GM21717 (cell line): ENCODE results near the gene CHAT.

Source experiments
- ATAC-seq: cut with Tn5 transposase; IDR thresholded peaks from one replicate; pipeline ENCODE4 v1.9.1; 2021; ENCODE audit warnings: mild to moderate bottlenecking, moderate library complexity; ENCODE audit not compliant: unreplicated experiment

CHAT gene

DNA sequence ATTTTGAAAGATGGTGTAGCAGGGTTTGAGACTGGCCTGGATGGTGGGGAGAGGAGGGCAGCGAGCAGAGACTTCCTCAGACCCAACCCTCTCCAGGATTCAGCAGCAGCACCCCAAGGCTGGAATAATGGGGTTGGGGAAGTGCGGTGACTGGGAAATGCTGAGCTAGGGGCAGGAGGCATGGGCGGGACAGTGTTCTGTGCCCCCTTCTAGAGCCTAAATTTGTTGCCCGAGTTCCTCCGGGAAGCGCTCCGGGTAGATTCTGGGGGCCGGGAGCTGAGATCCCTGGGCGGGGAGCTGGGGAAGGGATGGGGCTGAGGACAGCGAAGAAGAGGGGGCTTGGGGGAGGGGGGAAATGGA lies at the start of gene CHAT:
CHAT (plus strand) TSS at position 156 of the 360 bp plus-strand sequence; CDS start at position 309, 153 bp downstream.
- no peak for ATAC-seq

DNA sequence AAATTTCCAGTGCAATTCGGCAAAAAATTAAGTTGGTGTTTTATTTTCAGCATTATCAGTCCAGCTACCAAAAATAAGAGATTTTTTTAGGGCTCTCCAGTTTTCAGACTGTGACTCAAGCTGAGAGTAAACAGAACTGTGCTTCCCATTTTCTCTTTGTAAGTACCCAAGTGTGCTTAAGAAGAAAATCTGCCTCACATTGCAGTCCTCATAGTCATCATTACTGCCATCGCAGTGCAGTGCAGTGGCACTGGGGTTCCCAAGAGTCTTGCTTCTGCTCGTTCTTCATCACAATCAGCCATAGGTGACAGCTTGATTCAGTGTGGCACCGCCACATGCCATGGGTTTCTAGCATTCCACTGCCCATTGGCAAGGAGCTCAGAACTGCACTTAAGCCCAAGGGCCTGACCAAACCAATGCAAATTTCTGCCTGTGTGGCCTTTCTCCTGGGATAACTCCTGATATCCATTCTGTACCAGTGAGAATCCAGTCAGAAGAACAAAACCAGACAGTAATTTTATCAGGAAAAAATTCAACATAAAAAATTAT lies 49.3 kb upstream of the CHAT start:
- ATAC-seq = no peak

DNA sequence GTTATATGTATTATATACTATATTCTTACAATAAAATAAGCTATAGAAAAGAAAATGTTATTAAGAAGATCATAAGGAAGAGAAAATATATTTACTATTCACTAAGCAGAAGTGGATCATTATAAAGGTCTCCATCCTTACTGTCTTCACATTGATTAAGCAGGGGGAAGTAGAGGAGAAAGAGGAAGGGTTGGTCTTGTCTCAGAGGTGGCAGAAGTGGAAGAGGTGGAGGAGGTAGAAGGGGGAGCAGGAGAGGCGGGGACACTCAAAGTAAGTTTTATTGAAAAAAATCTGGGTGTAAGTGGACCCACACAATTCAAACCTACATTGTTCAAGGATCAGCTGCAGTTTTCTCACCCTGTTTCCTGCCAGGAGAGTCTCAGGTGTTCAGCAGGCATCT lies 46.0 kb upstream of the CHAT start:
- ATAC-seq = no peak

GRCh38 chr10:49568235-49568634 lies 45.6 kb upstream of the CHAT start:
- ATAC-seq = peak; percentile 69

- no peak for ATAC-seq
These were observed 44.7 kb upstream of the CHAT start for GRCh38 chr10:49569031-49569631.

DNA sequence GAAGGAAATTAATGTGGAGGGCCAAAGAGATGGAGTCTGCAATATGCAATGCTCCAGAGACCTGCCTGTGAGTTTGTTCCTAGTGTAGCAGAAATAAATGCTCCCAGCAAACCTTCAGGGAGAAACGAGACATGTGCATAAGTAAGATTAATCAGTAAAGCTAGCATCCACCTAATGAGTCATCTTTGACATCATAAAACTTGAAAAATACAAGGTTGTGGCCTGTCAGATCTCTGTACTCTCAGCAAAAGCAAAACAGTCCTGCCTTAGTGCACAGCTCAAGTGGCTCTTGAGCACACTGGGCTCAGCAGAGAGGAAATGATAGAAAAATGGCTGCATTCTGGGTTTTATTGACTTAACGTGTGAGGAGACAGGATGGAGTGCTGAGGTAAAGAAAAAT lies 42.4 kb upstream of the CHAT start:
- ATAC-seq = no peak

GRCh38 chr10:49572594-49573114 lies 41.2 kb upstream of the CHAT start:
- ATAC-seq = no peak

DNA sequence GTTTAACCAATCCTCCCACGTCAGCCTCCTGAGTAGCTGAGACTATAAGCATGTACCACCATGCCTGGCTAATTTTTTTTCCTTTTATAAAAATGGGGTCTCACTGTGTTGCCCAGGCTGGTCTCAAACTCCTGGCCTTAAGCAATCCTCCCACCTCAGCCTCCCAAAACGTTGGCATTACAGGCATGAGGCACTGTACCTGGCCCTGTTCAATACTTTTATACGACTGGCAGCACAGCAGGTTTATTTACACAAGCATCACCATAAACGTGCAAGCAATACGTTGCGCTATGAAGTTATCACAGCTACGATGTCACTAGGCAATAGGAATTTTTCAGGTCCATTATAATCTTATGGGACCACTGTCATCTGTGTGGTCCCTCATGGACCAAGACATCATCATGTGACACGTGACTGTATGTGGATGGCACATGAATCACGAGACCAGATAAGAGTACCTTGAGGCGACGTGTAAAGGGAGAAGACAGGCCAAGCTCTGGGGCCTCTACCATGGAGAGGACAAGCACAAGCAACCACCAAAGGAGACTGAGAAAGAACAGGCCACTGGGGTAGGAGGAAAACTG lies 38.3 kb upstream of the CHAT start:
- ATAC-seq = no peak

GRCh38 chr10:49577182-49577925 lies 36.5 kb upstream of the CHAT start:
- ATAC-seq = no peak

DNA sequence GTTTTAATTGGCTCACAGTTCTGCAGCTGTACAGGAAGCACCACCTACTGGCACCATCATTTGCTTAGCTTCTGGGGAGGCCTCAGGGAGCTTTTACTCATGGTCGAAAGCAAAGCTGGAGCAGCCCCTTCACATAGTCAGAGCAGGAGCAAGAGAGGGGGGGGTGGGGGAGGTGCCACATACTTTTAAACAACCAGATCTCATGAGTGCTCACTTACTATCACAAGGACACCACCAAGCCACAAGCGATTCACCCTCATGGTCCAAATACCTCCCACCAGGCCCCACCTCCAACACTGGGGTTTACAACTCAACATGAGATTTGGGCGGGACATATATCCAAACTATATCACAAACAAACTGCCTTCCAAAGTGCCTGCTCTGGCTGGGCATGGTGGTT lies 35.4 kb upstream of the CHAT start:
- no peak for ATAC-seq

DNA sequence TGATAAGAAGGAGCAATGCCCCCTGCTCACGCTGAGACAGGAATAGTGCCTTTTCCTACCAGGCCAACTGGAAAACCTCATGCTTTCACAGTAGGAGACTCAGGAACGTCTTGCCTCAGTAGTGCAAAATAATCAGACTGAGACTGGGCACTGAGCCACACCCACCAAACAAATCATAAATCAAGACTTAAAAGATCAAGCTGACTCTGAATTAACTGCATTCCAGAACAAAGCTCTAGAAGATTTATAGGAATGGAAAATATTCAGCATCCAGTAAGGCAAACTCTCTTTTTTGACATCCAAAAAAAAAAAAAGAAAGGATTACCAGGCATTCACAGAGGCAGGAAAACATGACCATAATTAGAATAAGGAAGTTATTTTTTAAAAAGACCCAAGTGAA lies 34.2 kb upstream of the CHAT start:
- ATAC-seq = no peak

DNA sequence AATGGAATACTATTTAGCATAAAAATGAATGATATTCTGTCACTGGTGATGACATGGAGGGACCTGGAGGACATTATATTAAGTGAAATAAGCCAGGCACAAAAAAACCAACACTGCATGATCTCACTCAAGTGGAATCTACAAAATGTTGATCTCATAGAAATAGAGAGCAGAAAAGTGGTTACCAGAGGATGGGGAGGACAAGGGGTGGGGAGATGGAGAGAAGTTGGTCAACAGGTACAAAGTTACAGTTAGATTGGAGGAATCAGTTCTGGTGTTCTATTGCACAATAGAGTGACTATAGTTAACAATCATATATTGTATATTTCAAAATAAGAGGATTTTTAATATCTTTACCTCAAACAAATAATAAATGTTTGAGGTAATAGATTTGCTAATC lies 28.4 kb upstream of the CHAT start:
- no peak for ATAC-seq

- no peak for ATAC-seq
These were observed 25.9 kb upstream of the CHAT start for GRCh38 chr10:49587981-49588380.

DNA sequence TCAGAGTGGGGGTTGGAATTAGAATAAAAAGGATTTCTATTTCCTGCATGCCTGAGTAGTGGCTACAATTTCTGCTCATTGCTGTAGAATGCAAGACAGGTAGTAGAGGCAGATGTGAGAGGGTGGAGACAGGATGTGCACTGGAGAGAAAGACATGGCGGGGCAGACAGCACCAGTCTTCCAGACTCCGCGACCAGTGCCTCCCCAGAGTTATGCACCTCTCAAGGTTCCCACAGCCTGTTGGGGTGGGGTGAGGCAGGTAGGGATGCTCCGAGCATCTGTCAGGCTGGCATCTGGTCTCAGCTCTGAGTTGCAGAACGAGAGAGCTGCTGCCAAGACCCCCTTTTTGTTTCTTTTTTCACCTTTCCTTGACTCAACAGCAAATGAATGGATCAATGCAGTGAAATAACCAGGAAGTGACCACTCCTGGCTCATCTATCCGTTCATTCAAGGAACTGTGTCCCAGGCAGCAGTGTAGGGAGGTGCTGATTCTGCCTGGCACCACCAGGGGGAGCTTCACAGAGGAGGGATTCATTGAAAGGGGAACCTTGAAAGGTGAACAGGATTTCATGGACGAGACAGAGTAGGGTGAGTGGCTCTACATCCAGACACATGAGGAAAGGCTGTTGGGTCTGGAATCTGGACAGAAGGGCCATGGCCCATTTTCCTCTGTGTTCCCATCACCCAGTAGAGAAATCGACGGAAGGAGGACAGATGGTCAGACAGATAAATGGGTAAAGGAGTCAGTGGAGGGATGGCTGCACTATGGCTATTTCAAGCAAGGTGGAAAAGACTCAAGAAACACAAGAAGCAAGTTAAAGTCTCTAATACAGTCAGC lies 20.9 kb upstream of the CHAT start:
- ATAC-seq = no peak

DNA sequence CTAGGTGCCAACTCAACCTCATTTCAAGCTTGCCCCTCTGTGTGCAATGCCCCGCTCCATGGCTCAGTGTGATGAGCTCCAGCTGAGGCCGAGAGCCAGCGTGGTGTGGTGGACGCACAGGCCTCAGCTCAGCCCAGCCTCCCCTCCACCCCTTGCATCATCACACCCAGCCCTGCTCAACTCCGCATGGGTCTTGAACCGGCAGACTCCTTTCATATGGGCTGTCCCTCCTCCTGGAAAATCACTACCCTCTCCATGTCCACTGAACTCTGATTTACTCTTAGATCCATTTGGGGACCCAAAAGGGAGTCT lies 20.3 kb upstream of the CHAT start:
- ATAC-seq = no peak

GRCh38 chr10:49593998-49594397 lies 19.8 kb upstream of the CHAT start:
- ATAC-seq = no peak

DNA sequence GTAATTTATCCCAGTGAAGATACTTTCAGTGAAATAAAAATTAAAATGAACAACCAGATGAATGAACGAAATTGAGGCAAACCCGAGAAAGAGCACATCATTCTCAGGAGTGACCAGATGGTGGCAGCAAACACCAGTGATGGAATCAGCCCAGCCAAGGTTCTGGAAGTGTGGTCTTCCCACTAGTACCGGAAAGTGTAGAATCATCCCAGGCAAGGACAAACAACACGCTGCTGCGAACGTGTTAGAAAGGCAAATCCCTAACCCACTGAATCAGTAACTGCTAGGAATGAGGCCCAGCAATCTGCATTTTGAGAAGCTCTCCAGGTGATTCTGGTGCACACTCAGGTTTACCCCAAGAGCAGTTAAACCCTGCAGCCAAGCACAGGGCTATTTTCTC lies 19.2 kb upstream of the CHAT start:
- ATAC-seq = no peak

DNA sequence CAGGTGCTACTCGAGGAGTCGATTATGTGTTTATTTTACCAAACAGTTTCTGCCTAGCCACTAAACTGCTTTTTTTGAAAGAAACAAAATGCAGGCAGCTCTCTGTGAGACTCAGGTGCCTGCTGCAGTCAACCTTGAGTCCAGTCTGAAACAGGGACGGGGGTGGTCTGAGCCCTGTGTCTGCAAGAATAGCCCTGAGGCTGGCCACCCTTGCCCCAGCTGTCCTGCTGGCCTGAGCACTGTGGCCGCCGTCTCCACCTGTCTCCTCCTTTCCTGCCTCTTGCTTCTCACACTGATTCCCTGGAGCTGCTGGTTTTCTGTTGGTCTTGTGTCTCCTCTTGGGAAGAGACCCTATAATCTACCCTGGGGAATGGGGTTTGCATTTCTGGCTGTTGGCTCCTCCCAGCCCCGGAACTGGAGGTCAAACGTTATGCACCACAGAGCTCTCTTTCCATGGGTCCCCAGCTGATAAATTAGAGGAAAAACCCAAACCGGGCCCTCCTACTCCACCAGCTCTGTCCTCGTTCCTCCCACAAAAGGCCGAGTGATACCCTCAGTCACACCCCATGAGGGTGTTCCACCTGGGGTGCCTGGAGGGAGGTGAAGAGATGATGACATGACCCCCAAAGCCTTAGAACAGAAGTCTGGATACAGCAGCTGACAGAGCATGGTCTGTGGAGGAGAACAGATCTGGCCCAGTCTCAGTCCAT lies 18.7 kb upstream of the CHAT start:
- no peak for ATAC-seq

DNA sequence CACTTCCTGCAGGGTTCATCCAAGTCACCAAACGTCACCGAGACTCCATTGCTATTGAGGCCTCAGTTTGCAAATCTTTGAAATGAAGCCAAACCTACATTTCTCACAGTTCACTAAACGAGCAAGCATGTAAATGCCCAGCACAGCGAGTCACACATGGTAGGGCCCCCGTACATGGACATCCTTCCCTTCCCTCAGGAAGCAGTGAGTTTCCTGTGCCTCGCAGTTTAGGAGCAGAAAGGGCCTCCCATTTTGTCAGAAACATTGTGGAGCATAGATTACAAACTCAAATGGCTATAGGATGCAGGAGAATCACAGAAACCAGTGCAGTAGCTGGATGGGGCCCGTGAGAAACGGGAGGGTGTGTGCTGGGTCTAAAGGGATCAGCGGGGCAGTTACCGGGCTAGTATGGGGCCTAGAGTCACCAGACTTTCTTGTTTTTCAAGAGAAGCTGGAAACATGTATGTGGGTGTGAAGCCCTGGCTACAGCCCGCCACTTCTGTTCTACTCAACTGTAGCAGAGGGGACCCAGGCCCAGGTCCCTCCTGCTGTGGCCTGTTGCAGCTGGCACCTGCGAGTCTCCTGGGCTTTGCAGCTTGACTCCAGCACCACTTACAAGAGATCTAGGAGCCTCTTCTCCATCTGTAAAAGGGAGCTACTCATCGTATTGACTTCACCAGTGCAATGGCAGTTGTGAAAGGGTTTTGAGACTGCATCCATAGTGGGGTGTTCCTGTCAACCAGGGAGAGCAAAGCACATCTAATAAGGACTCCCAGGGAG lies 17.9 kb upstream of the CHAT start:
- no peak for ATAC-seq

DNA sequence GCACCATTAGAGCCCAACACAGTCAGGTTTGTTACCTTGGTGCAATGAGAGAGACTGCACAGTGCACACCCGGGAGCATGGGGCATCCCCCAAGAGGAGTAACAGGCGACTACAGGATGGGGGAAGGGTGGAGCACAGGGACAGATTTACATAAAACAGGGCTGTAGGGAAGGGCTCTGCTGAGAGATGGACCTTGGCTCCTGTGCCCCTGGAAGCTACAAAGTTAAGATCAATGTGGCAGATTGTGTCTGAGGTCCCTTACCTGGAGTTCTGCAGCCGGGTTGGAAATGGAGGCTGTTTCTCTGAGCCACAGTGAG lies 17.4 kb upstream of the CHAT start:
- ATAC-seq = no peak
